Measurements from ENCODE around the gene PIGL.

GRCh38 chr17:16262201-16262600 lies 45.2 kb downstream of the PIGL start:
- TF ChIP-seq, protein P1, sequence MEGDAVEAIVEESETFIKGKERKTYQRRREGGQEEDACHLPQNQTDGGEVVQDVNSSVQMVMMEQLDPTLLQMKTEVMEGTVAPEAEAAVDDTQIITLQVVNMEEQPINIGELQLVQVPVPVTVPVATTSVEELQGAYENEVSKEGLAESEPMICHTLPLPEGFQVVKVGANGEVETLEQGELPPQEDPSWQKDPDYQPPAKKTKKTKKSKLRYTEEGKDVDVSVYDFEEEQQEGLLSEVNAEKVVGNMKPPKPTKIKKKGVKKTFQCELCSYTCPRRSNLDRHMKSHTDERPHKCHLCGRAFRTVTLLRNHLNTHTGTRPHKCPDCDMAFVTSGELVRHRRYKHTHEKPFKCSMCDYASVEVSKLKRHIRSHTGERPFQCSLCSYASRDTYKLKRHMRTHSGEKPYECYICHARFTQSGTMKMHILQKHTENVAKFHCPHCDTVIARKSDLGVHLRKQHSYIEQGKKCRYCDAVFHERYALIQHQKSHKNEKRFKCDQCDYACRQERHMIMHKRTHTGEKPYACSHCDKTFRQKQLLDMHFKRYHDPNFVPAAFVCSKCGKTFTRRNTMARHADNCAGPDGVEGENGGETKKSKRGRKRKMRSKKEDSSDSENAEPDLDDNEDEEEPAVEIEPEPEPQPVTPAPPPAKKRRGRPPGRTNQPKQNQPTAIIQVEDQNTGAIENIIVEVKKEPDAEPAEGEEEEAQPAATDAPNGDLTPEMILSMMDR (IDR thresholded peaks at IDR 0.05): no peak
- TF ChIP-seq POLR2AphosphoS5 (IDR thresholded peaks at IDR 0.05): no peak
- TF ChIP-seq POLR2A (IDR thresholded peaks at IDR 0.05): no peak
